ENCODE data around the gene KSR1. TPM values are rescaled to one million over a fixed set of nuclear protein-coding genes. Genes with fewer than 3 reads are reported as not detected.

Gene KSR1
- total and polyA plus RNA-seq, 9 of the 15 experiments (the other 6 are each of a cell fraction or from before 2014, with no cell fraction given), result 1.4 to 51.7 (median 18.4) TPM

- TF ChIP-seq ZBTB40 (IDR thresholded peaks at IDR 0.05), result no peak
- TF ChIP-seq ZBTB40 (CRISPR knock-in tag; IDR thresholded peaks at IDR 0.05), result no peak
- TF ChIP-seq ZNF274 (IDR thresholded peaks at IDR 0.05; ENCODE audit: borderline replicate concordance, low read depth, low read length), result no peak
- TF ChIP-seq ATF3 (IDR thresholded peaks at IDR 0.05), result 0 out of 2 replicates have a peak, but pooled peaks have one; percentile 44
- TF ChIP-seq ATF3 (CRISPR knock-in tag; conservative IDR thresholded peaks at IDR 0.05), result no peak
- no peak for TF ChIP-seq NCOA2 (IDR thresholded peaks at IDR 0.05; ENCODE audit: partially characterized antibody in 2 of 2)
- no peak for TF ChIP-seq RBM34 (IDR thresholded peaks at IDR 0.05; ENCODE audit: borderline replicate concordance, insufficient read depth, low read length)
- no peak for TF ChIP-seq CHD2 (IDR thresholded peaks at IDR 0.05; ENCODE audit: low read depth, low read length)
- TF ChIP-seq ZNF165 (CRISPR knock-in tag; IDR thresholded peaks at IDR 0.05; ENCODE audit: borderline replicate concordance), result no peak
- no peak for TF ChIP-seq ZNF584 (CRISPR knock-in tag; IDR thresholded peaks at IDR 0.05; ENCODE audit: low read depth)
- no peak for TF ChIP-seq SNAPC5 (CRISPR knock-in tag; IDR thresholded peaks at IDR 0.05)
- no peak for TF ChIP-seq E2F4 (CRISPR knock-in tag; IDR thresholded peaks at IDR 0.05; ENCODE audit: low read depth)
These were observed 91.0 kb downstream of the KSR1 start (continued) for GRCh38 chr17:27547301-27547683.
